C4-2B (cell line): ENCODE data around the gene HIPK4.

Experiments
- ZFX ChIP-seq: fragments of 450-650 bp; IDR thresholded peaks from 2 replicates; pipeline ENCODE4 v1.6.1; 2017
- TF ChIP-seq, protein P1 (sequence below): fragments of 450-650 bp; conservative IDR thresholded peaks from 2 replicates; pipeline ENCODE4 v1.5.1; 2017; ENCODE audit warnings: mild to moderate bottlenecking

GRCh38 chr19:40371802-40372122 lies 18.2 kb downstream of the HIPK4 start:
- TF ChIP-seq, protein P1, sequence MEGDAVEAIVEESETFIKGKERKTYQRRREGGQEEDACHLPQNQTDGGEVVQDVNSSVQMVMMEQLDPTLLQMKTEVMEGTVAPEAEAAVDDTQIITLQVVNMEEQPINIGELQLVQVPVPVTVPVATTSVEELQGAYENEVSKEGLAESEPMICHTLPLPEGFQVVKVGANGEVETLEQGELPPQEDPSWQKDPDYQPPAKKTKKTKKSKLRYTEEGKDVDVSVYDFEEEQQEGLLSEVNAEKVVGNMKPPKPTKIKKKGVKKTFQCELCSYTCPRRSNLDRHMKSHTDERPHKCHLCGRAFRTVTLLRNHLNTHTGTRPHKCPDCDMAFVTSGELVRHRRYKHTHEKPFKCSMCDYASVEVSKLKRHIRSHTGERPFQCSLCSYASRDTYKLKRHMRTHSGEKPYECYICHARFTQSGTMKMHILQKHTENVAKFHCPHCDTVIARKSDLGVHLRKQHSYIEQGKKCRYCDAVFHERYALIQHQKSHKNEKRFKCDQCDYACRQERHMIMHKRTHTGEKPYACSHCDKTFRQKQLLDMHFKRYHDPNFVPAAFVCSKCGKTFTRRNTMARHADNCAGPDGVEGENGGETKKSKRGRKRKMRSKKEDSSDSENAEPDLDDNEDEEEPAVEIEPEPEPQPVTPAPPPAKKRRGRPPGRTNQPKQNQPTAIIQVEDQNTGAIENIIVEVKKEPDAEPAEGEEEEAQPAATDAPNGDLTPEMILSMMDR, result no peak
- TF ChIP-seq ZFX, result no peak
